SK-N-MC (cell line): ENCODE data around the gene LRRTM4.
"Not testable (repeated sequence)": the region's sequence is repeated elsewhere in the genome, so short reads cannot be mapped to it uniquely, and the experiment has no call there.

Experiments used
- DNase-seq: peaks from one replicate; pipeline ENCODE4 v3.0.0-alpha.2; 2011; ENCODE audit warnings: low read depth, low spot score
- H3K27ac ChIP-seq: fragments of 200-600 bp; sonication (generic); 2 replicates; pipeline ENCODE4 v1.5.1; 2016; ENCODE audit warnings: mixed run types
- H3K36me3 ChIP-seq: fragments of 200-600 bp; sonication (generic); 2 replicates; pipeline ENCODE4 v1.6.1; 2017; ENCODE audit warnings: antibody characterized with exemption, low read length, mixed read lengths; ENCODE audit not compliant: insufficient read depth
- H3K4me3 ChIP-seq: fragments of 200-600 bp; sonication (generic); 2 replicates; pipeline ENCODE4 v1.5.1; 2016
- H3K9ac ChIP-seq: fragments of 200-600 bp; sonication (generic); 2 replicates; pipeline ENCODE4 v1.8.0; 2017; ENCODE audit warnings: mixed run types, mixed read lengths; ENCODE audit not compliant: insufficient read length
- H3K9me3 ChIP-seq: fragments of 200-600 bp; sonication (generic); 2 replicates; pipeline ENCODE4 v1.6.1; 2017; ENCODE audit warnings: low read depth, mild to moderate bottlenecking, antibody characterized with exemption, low read length, moderate library complexity, mixed read lengths
- EZH2 ChIP-seq: fragments of 200-600 bp; sonication (generic); IDR thresholded peaks from one replicate; pipeline ENCODE4 v1.6.1; 2017; ENCODE audit warnings: antibody characterized with exemption
- FOXP2 ChIP-seq: optimal IDR thresholded peaks from 2 replicates; pipeline ENCODE3; 2011; ENCODE audit warnings: mild to moderate bottlenecking, moderate library complexity; ENCODE audit not compliant: insufficient read depth; ENCODE audit errors: extremely low read length, control extremely low read depth
- POLR2AphosphoS5 ChIP-seq: IDR thresholded peaks from 2 replicates; pipeline ENCODE4 v1.6.1; 2012; ENCODE audit warnings: mild to moderate bottlenecking, low read depth, low read length, borderline replicate concordance

The LRRTM4 gene

DNA sequence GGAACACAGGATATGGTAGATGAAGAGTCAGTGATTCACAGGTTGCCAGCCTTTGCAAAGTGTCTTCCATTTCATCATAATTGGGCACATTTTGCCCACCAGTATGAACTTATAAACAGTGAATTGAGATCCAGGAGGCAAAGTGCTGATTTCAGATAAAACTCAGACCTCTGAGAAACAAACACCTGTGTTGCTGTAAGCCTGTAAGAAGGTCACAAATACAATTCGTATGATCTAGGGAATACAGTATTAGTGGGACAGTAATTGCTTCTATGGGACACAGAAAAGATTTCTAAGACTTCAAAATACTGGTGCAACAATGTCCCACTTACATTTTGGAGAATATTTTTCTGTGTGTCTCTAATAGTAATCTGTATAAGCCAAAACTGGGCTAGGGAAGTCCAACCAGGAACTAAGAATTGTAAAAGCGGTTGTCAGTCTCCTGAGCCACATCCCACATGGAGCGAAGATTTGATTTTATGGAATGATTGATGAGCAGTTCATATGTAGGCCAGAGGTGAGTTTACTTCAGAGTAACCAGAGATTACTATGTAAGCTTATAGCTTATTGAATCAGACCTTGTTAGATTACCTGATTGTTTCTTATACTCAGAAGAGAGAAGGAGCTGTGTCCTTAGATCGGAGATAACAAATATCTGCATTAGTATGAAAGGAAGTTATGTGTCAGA, 728.4 kb downstream of the LRRTM4 start:
- DNase-seq, result no peak
- TF ChIP-seq EZH2, result no peak
- TF ChIP-seq FOXP2, result no peak
- TF ChIP-seq POLR2AphosphoS5, result no peak
- H3K9ac ChIP-seq, result no peak overlapping the region
- H3K27ac ChIP-seq, result no peak overlapping the region
- no peaks in the 10 kb centered on the region for H3K36me3 ChIP-seq
- H3K4me3 ChIP-seq, result no peak overlapping the region
- H3K9me3 ChIP-seq, result no peaks in the 10 kb centered on the region

DNA sequence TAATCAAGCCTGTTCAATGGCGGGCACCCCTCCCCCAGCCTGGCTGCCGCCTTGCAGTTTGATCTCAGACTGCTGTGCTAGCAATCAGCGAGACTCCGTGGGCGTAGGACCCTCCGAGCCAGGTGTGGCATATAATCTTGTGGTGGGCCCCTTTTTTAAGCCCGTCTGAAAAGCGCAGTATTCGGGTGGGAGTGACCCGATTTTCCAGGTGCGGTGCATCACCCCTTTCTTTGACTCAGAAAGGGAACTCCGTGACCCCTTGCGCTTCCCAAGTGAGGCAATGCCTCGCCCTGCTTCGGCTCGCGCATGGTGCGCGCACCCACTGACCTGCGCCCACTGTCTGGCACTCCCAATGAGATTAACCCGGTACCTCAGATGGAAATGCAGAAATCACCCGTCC, 740.9 kb downstream of the LRRTM4 start:
- H3K9ac ChIP-seq, H3K9me3 ChIP-seq, H3K27ac ChIP-seq, H3K36me3 ChIP-seq, DNase-seq, H3K4me3 ChIP-seq: not testable (repeated sequence)

DNA sequence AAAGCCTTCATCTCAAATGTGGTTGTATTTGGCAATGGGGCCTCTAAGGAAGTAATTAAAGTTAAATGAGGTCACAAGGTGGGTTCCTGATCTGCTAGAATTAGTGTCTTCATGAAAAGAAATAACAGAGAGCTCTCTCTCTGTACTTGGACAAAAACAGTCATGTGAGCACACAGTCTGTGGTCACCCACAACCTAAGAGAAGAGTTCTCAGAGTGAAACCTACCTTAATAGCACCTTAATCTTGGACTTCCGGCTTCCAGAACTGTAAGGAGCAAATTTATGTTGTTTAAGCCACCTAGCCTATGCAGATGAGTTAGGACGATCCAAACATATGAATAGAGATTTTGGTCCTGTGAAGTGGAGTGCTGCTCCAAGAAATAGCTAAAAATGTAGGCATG, 758.9 kb downstream of the LRRTM4 start:
- no peak for DNase-seq
- no peaks in the 10 kb centered on the region for H3K9me3 ChIP-seq
- H3K9ac ChIP-seq, result no peak overlapping the region
- H3K27ac ChIP-seq, result no peak overlapping the region
- H3K4me3 ChIP-seq, result no peak overlapping the region
- H3K36me3 ChIP-seq, result no peaks in the 10 kb centered on the region
- TF ChIP-seq EZH2 (no peak), FOXP2 (no peak), POLR2AphosphoS5 (no peak)

DNA sequence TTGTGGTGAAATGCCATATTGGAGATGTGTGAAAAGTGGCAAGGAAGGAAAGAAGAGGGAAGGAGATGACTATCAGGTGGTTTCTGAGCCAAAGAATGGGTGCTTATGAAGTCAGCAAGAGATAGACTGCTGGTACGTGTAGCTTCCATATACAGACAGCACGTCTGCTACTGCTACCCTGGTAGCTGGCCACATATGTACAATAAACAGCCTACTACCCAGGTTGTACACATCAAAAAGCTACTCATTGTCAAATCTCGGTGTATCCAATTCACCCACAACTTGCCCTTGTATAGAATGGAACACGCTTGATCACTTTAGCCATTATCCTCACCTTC, 761.8 kb downstream of the LRRTM4 start:
- Histone ChIP-seq H3K9me3 (no peaks in the 10 kb centered on the region), H3K36me3 (no peaks in the 10 kb centered on the region), H3K9ac (no peak overlapping the region), H3K27ac (no peak overlapping the region), H3K4me3 (no peak overlapping the region)
- no peak for TF ChIP-seq POLR2AphosphoS5
- TF ChIP-seq FOXP2, result no peak
- TF ChIP-seq EZH2, result no peak
- no peak for DNase-seq

DNA sequence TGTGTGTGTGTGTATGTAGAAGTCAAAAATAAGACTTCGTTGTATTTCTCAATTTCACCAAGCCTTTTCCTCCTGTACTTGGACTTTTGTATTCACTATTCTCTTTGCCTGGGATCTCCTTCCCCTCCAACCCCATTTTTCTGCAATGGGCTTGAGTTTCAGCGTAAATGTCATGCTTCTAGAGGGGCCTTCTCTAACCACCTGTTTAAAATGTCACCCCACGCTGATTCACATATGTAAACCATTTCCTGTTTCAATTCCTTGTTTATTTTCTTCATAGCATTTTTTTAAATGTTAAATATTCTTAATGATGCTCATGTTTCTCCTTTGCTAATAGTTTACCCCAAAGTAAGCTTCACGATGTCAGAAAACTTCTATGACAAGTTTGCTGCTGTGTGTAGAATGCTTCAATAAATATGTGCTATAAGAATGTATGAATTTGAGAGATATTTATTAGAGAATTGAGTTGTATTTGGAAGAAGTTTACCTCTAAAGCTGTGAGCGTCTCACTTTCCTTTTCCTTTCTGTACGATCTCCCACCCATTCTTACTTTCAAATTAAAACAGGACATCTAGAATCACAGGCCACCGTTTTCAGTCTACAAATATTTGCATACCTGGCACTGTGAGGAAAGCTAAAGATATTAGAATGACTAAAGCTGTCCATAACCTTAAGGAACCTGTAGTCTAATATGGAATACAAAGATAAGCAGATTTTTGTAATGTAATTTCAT, 762.4 kb downstream of the LRRTM4 start:
- Histone ChIP-seq H3K4me3 (no peak overlapping the region), H3K27ac (no peak overlapping the region), H3K36me3 (no peaks in the 10 kb centered on the region), H3K9me3 (no peaks in the 10 kb centered on the region), H3K9ac (no peak overlapping the region)
- DNase-seq, result peak; percentile 20
- TF ChIP-seq POLR2AphosphoS5 (no peak), EZH2 (no peak)

DNA sequence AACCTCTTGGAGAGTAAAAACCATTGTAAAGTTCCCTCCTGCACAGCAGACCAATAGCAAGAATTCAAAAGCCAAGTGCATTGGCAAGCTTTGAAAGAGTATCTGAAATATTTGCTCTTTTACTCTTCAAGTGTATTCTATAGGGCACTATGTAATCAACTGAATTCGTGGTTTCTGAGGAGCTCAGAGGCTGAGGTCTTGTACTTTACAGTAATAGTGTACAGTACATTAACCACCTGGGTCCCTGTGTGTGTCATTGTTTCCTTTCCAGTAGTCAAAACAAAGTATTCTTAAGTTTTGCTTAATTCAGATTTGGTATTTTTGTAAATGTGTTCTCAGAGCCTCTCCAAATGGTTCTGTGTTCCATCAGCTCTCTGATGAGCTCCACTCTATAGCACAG, 769.7 kb downstream of the LRRTM4 start:
- Histone ChIP-seq H3K4me3 (no peak overlapping the region), H3K9me3 (no peaks in the 10 kb centered on the region), H3K27ac (no peak overlapping the region), H3K36me3 (no peaks in the 10 kb centered on the region), H3K9ac (no peak overlapping the region)
- DNase-seq, result no peak
- TF ChIP-seq FOXP2, result no peak
- TF ChIP-seq EZH2, result no peak
- TF ChIP-seq POLR2AphosphoS5, result no peak

DNA sequence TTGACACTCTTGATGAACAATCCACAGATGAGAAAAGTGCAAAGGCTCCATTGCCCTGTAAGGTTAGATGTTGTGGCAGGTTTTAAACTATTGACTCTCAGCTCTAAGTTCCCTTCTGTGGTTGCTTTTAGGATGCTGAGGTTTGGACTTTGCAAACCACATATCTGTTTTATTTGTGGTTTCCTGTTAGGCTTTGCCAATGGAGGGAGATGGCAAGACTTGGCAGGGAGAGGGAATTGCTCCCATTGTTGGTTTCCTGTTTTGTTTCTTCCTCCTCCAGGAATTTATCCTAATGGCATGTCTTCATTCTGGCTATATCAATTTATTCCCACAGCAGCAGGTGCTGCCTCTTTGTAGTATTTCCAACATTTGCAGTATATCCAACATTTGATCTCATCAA, 772.3 kb downstream of the LRRTM4 start:
- no peak overlapping the region for H3K9ac ChIP-seq
- DNase-seq, result peak; percentile 83
- no peak overlapping the region for H3K4me3 ChIP-seq
- no peaks in the 10 kb centered on the region for H3K36me3 ChIP-seq
- H3K9me3 ChIP-seq, result no peaks in the 10 kb centered on the region
- H3K27ac ChIP-seq, result no peak overlapping the region
- peak; percentile 90 for TF ChIP-seq FOXP2
- TF ChIP-seq EZH2, result no peak
- TF ChIP-seq POLR2AphosphoS5, result peak; percentile 35; the same call in 1 of the 2 replicates

DNA sequence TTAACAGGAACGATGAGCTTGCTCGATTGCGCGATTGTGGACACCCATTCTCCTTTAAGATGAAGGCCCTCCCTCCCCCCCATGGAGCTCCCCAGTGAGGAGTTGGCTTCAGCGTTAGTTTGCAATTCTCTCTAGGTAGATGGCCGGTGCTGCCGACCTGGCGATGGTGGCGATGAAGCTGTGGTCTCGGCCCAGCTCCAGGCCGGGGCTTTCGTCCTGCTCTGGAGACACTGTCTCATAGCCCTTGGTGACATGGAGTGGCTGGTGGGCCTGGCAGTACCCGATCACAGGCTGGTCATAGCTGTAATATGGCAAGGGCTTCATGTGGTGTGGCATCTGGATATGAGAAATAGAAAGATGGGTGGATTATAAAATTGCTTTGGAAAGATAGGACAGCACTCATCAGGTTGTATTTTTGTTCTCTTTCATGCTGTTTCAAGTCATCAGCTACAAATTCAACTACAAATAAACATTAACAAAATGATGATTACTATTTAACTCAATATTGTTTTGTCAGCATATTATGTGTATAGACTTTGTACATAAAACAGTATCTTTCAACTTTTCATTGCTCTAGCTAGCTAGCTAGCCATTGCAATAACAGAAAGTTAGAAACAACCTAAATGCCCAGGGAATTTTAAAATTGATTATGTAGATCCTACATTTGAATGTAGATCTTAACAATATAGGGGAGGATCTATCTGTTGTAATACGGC, 773.4 kb downstream of the LRRTM4 start:
- Histone ChIP-seq H3K27ac (no peak overlapping the region), H3K9me3 (no peaks in the 10 kb centered on the region), H3K4me3 (no peak overlapping the region), H3K36me3 (no peaks in the 10 kb centered on the region), H3K9ac (no peak overlapping the region)
- no peak for TF ChIP-seq FOXP2
- DNase-seq, result no peak
